GM12892 (cell line): Measurements from ENCODE around the gene TEPSIN.

ENCODE experiments used
- POLR2A ChIP-seq: IDR thresholded peaks from 2 replicates; pipeline ENCODE4 v1.6.1; 2011; ENCODE audit warnings: low read depth, low read length, control low read depth
- POLR2AphosphoS5 ChIP-seq: IDR thresholded peaks from 2 replicates; pipeline ENCODE4 v1.6.1; 2011; ENCODE audit warnings: low read depth, low read length, control low read depth
- TAF1 ChIP-seq: IDR thresholded peaks from 2 replicates; pipeline ENCODE4 v1.6.1; 2011; ENCODE audit warnings: low read depth, mild to moderate bottlenecking, control low read depth, low read length, borderline replicate concordance

DNA sequence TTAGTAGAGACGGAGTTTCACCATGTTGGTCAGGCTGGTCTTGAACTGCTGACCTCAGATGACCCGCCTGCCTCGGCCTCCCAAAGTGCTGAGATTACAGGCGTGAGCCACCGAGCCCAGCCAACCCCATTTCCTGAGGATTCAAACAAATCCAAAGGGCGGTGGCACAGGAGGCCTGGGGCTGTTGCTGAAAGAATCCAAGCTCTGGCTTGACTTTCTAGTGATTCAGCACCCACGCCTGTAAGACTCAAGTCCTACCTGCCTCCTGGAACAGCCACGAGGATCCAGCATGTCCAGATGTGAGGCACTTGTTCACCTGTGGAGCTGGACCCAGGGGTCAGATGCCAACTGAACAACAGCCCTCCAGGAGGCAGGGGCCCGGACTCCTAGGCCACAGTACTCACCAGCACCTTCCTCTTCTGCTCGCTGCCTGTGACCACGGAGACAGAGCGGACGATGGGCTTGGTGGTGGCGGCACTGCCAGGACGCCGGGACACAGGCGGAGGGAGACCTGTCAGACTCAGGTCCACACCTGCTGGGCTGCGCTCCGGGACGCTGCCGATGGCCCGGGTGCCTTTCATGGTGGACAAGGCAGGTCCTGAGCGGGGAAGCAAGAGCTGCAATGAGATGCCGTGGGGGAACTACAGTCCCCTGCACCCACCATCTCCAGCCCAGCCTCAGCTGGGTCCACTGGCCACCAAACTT lies 19.2 kb downstream of the TEPSIN start:
- TF ChIP-seq POLR2A (no peak), POLR2AphosphoS5 (no peak), TAF1 (no peak)
